Stimulated activated naive CD4-positive, alpha-beta T cell (primary cell): ENCODE data around the gene AUTS2.
"Not testable (repeated sequence)": the region's sequence is repeated elsewhere in the genome, so short reads cannot be mapped to it uniquely, and the experiment has no call there.

Experiments
- DNase-seq, 6 experiments: peaks; one replicate each; lab custom pipeline; 2025; lab: John Stamatoyannopoulos, UW

The AUTS2 gene

GRCh38 chr7:70349819-70350218 lies 751.5 kb downstream of the AUTS2 start:
- DNase-seq, result no peak

- no peak for DNase-seq
These were observed 753.8 kb downstream of the AUTS2 start for GRCh38 chr7:70352088-70352487.

DNA sequence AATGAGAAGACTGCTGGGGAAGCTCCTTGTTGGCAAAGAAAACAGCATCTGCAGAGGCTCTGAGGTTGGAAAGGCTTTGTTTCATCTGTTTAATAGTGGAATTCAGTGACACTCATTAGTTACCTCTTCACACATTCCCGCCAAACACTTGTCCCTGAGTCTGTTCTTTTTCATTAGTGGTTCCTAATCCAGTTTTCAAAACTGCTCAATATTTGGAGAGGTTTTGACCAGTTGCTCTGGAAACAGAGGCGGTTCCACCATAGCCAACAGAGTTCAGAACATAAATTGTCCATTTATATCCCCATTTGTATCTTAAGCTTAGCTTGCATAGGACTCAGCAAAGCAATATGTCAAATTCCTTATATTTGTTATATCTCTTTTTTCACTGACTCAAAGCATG lies 754.6 kb downstream of the AUTS2 start:
- DNase-seq, result no peak

GRCh38 chr7:70353330-70353945 lies 755.2 kb downstream of the AUTS2 start:
- DNase-seq, result no peak

GRCh38 chr7:70353946-70354335 lies 755.7 kb downstream of the AUTS2 start:
- no peak for DNase-seq

- DNase-seq, result no peak
These were observed 756.3 kb downstream of the AUTS2 start for GRCh38 chr7:70354409-70355169.

- DNase-seq, result no peak
These were observed 757.1 kb downstream of the AUTS2 start for GRCh38 chr7:70355198-70356020.

DNA sequence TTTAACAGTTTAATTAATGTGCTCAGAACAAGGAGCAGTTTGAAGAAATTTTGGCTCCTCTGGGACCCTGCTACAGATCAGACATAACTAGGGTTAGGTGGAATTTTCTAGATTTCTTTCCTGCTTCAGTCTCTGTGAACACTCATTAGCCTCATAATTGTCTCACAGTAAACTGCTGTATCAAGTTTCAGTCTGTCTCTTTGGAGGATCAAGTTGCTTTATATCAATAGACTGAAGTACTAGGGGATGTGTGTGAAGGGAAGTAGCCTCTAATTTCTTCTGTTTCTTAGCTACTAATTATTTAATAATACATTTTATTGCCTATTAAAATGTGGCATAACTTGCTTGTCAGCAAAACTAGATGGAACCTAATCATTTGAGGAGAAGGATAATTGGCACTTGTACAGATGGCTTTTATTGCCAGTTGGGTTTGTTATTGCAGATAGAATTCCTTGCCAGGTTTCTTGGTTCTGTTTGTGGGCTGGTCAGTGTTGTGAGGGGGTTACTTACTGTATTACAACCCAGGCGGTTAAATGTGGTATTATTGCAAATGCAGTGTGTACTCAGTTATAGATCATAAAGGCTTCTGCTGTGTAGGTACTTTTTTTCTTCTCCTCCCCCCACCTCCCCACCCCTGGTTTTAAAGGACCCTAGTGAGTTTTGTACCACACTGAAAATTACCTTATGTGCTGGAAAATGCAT lies 758.0 kb downstream of the AUTS2 start:
- no peak for DNase-seq

- no peak for DNase-seq
These were observed 758.6 kb downstream of the AUTS2 start for GRCh38 chr7:70356787-70357328.

GRCh38 chr7:70360557-70360956 lies 762.3 kb downstream of the AUTS2 start:
- DNase-seq, result no peak

GRCh38 chr7:70361821-70362220 lies 763.5 kb downstream of the AUTS2 start:
- DNase-seq, result no peak

- not testable (repeated sequence) for DNase-seq
These were observed 766.1 kb downstream of the AUTS2 start for GRCh38 chr7:70364393-70364792.

DNA sequence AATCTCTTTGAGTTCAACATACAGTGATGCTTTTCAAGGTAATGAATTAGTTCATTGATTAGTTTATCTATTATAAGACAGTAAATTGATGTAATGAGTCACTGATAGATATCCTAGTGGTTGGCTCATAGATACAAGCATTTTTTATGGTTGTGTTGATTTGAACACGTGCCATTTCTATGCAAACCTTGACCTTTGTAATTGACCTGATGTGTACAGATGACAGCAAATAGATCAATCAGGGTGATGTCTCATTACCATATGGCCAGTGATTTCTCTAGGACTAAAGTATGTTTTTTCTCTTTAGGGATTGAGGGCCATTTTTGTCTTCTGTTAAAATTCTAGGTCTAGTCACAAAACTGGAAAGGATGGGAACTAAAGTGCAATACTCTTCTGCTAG lies 773.4 kb downstream of the AUTS2 start:
- no peak for DNase-seq

DNA sequence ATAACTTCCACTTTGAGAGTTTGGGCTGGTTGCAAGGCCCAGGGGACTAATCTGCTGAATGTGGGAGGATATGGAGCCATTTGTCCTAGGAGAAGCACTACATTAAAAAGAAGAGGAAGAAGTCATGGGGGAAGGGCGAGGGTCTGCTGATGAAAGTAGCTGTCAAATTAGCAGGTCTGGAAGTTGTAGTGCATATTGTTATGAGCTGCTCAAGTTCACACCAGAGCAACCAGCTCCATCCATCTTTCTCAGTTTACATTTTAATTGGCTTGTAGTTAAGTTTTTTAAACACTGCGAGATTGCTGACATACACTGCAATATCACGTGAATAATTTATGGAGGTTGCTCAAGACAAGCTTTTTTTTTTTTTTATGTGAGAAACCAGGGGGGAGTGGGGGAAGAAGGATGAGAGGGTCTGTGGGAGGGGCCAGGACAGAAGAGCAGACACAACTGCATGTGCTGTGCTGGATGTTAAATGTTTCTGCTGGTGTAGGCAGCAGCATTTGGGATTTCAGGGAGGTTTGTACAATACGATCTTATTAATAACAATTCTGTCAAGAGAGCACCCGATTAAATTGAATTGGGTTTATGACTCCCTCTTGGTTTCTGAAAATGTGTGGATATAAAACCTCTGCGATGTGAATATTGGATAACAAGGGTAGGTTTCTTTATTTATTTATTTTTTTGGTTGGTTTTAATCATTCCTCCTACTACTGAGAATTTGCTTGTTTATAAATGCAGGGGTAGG lies 774.7 kb downstream of the AUTS2 start:
- DNase-seq, result no peak

- DNase-seq, result no peak
These were observed 776.7 kb downstream of the AUTS2 start for GRCh38 chr7:70374772-70375533.

DNA sequence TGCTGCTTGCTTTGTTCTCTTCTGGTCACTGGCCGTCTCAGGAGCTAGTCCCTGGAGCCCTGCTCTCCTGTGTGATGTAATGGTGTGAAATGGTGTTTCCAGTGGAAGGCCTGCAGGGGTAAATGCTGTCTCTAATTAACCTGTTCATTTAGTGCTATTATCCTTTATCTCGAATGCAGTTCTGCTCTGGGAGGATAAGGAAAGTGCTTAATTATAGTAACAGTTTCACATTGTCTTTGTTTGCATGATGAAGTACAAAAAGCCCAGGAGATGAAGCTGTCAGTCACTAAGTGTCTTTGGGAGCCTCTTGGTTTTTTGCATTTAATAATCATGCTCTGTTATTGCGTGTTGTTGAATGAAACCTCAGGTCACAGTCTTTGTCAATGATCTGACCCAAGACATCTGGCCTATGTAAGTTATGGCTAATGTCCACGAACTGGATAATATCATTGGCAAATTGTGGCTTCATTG lies 778.3 kb downstream of the AUTS2 start:
- no peak for DNase-seq

- no peak for DNase-seq
These were observed 779.7 kb downstream of the AUTS2 start for GRCh38 chr7:70377957-70378356.

DNA sequence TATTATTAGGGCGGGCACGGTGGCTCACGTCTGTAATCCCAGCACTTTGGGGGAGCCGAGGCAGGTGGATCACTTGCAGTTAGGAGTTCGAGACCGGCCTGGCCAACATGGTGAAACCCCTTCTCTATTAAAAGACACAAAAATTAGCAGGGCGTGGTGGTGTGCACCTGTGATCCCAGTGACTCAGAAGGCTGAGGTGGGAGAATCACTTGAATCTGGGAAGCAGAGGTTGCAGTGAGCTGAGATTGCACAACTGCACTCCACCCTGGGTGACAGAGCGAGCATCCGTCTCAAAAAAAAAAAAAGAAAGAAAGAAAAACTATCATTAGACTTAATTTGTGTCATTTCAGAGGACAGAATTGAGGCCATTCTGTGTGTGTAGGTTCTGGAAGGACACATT lies 780.9 kb downstream of the AUTS2 start:
- DNase-seq, result no peak

DNA sequence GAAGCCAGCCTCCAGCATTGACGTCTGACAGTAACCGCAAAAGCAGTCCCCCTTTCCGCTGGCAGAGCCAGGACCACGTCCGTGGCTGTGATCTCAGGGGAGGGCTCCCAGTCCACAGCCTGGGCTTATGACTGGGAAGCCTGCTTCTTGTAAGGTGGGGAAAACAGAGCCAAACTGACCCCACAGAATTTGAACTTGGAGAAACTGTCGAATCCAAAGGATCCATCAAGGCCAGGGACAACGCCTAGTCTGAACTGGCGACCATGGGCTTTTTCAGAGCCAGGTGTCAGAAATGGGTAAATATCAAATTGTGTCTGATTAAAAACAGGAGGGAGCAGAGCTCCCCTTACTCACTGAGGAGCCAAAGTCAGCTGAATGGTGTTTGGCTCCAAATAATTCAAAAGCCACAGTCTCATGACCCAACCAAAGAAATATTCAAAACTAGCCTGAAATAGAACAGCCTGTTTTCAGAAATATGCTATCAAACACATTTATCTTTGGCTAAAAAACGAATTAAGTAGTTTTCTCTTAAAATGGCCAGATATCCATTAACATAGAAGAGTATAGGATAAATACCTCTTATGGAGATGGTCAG lies 782.2 kb downstream of the AUTS2 start:
- no peak for DNase-seq
